GM18505 (cell line): ENCODE results near the gene KCNJ9.
"Not testable (repeated sequence)": the region's sequence is repeated elsewhere in the genome, so short reads cannot be mapped to it uniquely, and the experiment has no call there.

Source experiments
- ATAC-seq: cut with Tn5 transposase; IDR thresholded peaks from one replicate; pipeline ENCODE4 v1.9.1; 2021; ENCODE audit not compliant: unreplicated experiment
- POLR2A ChIP-seq: IDR thresholded peaks from 4 replicates; pipeline ENCODE4 v1.6.1; 2011; ENCODE audit warnings: borderline replicate concordance; ENCODE audit not compliant: insufficient read depth, insufficient read length; ENCODE audit errors: extremely low read depth

The KCNJ9 gene

DNA sequence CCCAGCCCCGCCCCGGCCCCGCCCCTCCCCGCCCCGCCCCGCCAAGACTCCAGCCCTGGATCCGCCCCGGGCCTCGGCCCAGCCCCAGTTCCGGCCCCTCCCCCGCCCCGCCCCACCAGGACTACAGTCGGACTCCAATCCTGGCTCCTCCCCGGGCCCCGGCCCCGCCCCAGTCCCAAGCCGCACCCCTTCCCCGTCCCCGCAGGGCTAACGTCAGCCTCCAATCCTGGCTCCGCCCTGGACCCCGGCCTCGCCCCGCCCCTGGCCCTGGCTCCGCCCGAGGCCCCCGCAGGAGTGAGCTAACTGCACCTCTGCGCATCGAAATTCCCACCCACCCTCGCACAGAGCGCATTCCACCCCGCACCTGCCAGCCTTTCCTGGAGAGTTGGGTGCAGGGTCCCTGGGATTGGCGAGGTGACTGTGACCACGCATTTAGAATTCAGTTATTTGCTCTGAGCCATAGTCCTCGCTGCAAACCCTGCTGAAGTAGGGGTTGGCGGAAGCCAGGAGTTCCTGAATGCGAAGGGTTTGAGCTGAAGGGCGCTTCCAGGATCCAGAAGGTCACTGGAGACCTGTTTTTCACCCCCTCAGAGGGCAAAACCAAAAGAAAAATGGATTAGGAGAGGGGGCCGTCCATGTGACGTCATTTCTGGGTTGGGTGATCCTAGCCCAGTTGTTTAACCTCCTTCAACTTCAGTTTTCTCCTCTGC is 17.7 kb downstream of the KCNJ9 start:
- peak; percentile 79 for ATAC-seq
- no peak for TF ChIP-seq POLR2A

DNA sequence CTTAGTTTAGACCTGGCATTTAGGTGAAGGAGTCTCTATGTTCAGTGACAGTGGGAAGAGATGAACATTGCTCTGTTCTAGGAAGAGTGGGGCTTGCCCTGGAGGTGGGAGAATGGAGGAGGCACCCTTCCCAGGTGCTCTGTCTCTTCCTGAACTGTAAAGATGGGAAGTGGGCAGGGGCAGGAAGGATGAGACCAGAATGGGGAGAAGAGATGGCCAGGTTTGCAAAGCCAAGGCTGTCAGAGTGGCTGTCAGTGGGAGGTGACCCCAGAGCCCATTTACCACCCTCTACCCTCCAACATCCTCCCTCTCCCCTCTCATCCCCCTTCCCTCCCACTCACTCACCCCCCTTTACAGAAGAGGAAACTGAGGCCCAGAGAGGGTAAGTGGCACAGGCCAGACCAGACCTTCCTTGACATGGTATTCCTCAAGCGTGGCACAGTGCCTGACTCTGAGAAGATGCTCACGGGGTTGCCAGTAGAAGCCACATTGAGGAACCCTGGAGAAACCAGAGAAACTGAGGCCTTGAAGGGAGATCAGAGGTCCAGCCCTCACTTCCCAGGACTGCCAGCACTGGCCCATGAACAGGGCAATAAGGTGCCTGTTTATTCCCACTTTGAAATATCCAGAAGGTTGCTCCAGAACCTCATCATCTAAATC is 18.5 kb downstream of the KCNJ9 start:
- no peak for ATAC-seq
- TF ChIP-seq POLR2A = no peak

DNA sequence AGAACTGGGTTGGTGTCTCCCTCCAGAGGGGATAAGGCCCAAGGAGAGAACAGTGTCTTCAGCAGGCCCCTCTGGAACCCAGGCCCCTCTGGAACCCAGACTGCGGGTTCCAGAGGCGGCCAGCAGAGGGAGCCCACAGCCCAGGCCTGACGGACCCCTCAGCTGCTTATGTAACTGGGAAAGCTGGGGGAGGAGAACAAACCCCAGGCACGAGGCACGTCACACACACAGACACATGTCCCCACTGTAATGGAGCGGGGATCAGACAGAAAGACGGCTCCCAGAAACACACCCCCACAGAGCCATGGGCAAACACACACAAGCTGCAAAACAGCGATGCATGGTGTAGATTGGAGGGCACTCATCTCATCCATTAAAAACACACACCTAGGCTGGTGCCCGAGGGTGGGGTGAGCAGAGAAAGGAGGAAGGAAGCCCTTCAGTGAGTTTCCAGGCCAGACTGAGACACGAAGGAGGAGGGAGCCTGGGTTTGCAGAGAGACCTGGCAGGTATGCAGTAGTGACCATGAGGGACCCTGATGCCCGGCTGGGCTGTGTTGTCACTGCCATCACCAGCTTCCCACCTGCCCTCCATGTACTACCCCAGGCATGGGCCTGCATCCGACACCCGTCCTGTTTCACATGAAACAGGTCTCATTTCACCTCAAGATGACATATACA is 19.8 kb downstream of the KCNJ9 start:
- peak; percentile 30 for ATAC-seq
- TF ChIP-seq POLR2A = no peak

DNA sequence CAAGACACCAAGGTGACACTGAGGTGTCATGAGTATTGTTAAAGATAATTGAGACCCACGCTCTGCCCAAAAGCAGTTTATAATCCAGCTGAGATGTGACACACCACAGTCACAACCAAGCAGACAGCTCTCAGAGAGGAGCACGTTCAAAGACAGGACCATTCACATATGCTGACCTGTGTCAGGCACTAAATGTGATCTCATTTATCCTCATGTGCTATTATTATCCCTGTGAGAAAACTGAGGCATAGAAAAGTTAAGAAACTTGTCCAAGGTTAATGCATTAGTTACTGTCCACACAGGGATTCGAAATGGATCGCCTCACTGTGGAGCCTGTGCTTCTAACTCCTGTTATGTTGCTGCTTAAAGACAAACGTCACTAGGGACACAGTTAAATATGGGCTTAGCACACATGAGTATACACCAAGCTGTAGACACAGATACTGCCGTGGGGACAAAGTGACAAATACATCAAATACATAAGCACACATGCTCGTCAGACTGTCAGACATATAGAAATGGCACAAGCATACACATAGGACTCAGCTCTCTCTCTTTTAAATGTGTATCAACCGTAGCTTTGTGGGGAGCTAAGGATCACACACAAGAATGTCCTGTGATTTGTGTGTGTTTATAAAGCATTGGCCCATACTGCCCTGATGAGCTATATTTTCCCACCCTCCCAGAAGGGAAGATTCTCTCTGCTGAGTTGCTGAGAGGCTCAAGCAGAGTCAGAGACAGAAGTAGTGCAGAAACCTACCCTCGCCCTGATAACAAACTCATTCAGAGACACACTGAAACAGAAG is 20.6 kb downstream of the KCNJ9 start:
- ATAC-seq = no peak

GRCh38 chr1:160103658-160104408 is 22.5 kb downstream of the KCNJ9 start:
- no peak for ATAC-seq
- TF ChIP-seq POLR2A = no peak

More for the DNA sequence above, 20.6 kb downstream of the KCNJ9 start:
- TF ChIP-seq POLR2A = no peak

DNA sequence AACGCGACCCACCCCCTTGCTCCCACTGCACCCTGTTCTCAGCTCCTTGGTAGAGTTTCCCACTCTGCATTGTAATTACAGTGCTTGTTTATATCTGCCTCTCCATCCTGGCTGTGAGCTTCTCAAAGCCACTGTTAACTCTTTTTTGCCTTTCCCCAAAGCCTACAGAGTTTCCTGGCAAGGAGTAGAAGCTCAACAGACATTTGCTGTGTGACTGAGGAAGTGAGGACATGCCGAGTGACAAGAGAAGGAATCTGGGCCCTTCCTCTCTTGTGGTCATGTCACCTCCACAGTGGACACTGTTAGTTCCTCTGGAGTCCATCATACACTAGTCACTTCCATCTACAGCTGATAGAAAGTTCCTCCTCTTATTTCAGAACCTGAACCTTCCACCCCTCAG is 23.1 kb downstream of the KCNJ9 start:
- TF ChIP-seq POLR2A = no peak
- ATAC-seq = no peak

DNA sequence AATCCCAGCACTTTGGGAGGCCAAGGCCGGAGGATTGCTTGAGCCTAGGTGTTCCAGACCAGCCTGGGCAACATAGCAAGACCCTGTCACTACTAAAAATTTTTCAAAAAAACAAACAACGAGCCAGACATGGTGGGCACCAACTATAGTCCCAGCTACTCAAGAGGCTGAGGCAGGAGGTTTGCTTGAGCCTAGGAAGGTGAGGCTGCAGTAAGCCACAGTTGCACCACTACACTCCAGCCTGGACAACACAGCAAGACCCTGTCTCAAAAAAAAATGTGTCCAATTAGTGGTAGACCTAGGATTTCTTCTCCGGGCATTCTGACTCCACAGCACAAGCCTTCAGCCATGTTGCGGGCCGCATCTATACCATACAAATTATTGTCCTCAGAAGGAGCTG is 23.8 kb downstream of the KCNJ9 start:
- TF ChIP-seq POLR2A = no peak
- ATAC-seq = no peak

DNA sequence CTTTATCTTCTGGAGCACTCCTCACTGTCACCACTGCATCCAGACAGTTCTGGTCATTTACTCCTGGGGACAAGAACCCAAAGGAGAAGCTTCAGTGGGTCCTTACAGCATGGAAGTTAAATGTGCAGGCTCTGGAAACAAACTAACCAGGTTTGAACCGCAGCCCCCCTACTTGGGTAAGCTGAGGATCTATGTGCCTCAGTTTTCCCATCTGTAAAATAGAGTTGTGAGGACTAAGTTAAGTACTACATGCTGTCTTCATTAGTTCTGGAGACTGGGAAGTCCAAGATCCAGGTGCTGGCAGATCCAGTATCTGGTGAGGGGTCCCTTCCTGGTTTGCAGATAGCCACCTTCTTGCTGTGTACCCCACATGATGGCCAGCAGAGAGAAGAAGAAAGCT is 26.2 kb downstream of the KCNJ9 start:
- ATAC-seq = no peak

GRCh38 chr1:160108888-160109662 is 27.7 kb downstream of the KCNJ9 start:
- no peak for ATAC-seq
- no peak for TF ChIP-seq POLR2A

More for the DNA sequence above, 26.2 kb downstream of the KCNJ9 start:
- TF ChIP-seq POLR2A = no peak

GRCh38 chr1:160109686-160110085 is 28.3 kb downstream of the KCNJ9 start:
- ATAC-seq = no peak
- no peak for TF ChIP-seq POLR2A

- not testable (repeated sequence) for ATAC-seq
Measured at GRCh38 chr1:160111462-160111861, 30.1 kb downstream of the KCNJ9 start.

DNA sequence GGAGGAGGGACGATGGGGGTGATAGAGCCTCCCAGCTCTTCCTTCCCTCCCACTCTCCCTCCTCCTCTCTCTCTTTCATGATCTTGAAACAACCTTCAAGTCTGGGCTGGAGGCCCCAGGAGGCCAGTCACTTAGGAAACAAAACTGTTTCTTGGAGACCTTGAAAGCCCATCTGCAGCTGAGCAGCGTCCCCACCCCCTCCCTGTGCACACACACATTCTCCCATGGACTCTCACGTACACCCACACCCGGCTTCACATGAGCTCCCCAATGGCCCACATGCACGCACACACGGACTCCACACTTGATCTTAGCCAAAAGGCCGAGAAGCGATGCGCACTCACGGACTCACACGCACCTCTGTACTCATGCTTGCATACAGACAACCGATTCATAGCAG is 31.0 kb downstream of the KCNJ9 start:
- no peak for ATAC-seq
- TF ChIP-seq POLR2A = no peak

GRCh38 chr1:160113407-160113806 is 32.1 kb downstream of the KCNJ9 start:
- no peak for ATAC-seq
- TF ChIP-seq POLR2A = no peak

- ATAC-seq = no peak
- TF ChIP-seq POLR2A = no peak
Measured at GRCh38 chr1:160114085-160114484, 32.7 kb downstream of the KCNJ9 start.
